ENCODE data around the gene OLAH.

The OLAH gene

GRCh38 chr10:15067154-15067553 lies 23.4 kb downstream of the OLAH start:
- DNase-seq (ENCODE audit: low read depth) = no peak
- no peak overlapping the region for H3K4me3 ChIP-seq (ENCODE audit: low read depth, low read length)
- TF ChIP-seq CTCF (IDR thresholded peaks at IDR 0.05; ENCODE audit: low read depth, low read length) (no peak), POLR2A (IDR thresholded peaks at IDR 0.05; ENCODE audit: extremely low read depth, insufficient read length) (no peak), MYC (IDR thresholded peaks at IDR 0.05; ENCODE audit: low read depth, low read length) (no peak), MAX (IDR thresholded peaks at IDR 0.05; ENCODE audit: low read depth, low read length) (no peak)

- no peak for TF ChIP-seq MYC (IDR thresholded peaks at IDR 0.05; ENCODE audit: low read depth, low read length)
- no peak for DNase-seq (ENCODE audit: low read depth)
- H3K4me3 ChIP-seq (ENCODE audit: low read depth, low read length) = no peak overlapping the region
Measured at GRCh38 chr10:15068802-15069201, 25.1 kb downstream of the OLAH start.

- TF ChIP-seq MYC (IDR thresholded peaks at IDR 0.05; ENCODE audit: low read depth, low read length) (no peak), CTCF (IDR thresholded peaks at IDR 0.05; ENCODE audit: low read depth, low read length) (no peak), POLR2A (IDR thresholded peaks at IDR 0.05; ENCODE audit: extremely low read depth, insufficient read length) (no peak), MAX (IDR thresholded peaks at IDR 0.05; ENCODE audit: low read depth, low read length) (no peak)
- H3K4me3 ChIP-seq (ENCODE audit: low read depth, low read length) = no peak overlapping the region
- no peak for DNase-seq (ENCODE audit: low read depth)
Measured at GRCh38 chr10:15069230-15069629, 25.5 kb downstream of the OLAH start.

GRCh38 chr10:15072358-15072757 lies 28.6 kb downstream of the OLAH start:
- no peak overlapping the region for H3K4me3 ChIP-seq (ENCODE audit: low read depth, low read length)
- no peak for DNase-seq (ENCODE audit: low read depth)

GRCh38 chr10:15075421-15075820 lies 31.7 kb downstream of the OLAH start:
- H3K4me3 ChIP-seq (ENCODE audit: low read depth, low read length) = no peak overlapping the region
- TF ChIP-seq MAX (IDR thresholded peaks at IDR 0.05; ENCODE audit: low read depth, low read length) = no peak
- TF ChIP-seq MYC (IDR thresholded peaks at IDR 0.05; ENCODE audit: low read depth, low read length) = no peak
- TF ChIP-seq POLR2A (IDR thresholded peaks at IDR 0.05; ENCODE audit: extremely low read depth, insufficient read length) = no peak
- no peak for TF ChIP-seq CTCF (IDR thresholded peaks at IDR 0.05; ENCODE audit: low read depth, low read length)
- DNase-seq (ENCODE audit: low read depth) = no peak

More at GRCh38 chr10:15072358-15072757, 28.6 kb downstream of the OLAH start:
- TF ChIP-seq MYC (IDR thresholded peaks at IDR 0.05; ENCODE audit: low read depth, low read length) (no peak), MAX (IDR thresholded peaks at IDR 0.05; ENCODE audit: low read depth, low read length) (no peak), POLR2A (IDR thresholded peaks at IDR 0.05; ENCODE audit: extremely low read depth, insufficient read length) (no peak)

GRCh38 chr10:15083674-15084501 lies 40.1 kb downstream of the OLAH start:
- TF ChIP-seq POLR2A (IDR thresholded peaks at IDR 0.05; ENCODE audit: extremely low read depth, insufficient read length) = no peak
- no peak for TF ChIP-seq CTCF (IDR thresholded peaks at IDR 0.05; ENCODE audit: low read depth, low read length)
- no peak for TF ChIP-seq MYC (IDR thresholded peaks at IDR 0.05; ENCODE audit: low read depth, low read length)
- no peak for TF ChIP-seq MAX (IDR thresholded peaks at IDR 0.05; ENCODE audit: low read depth, low read length)
- DNase-seq (ENCODE audit: low read depth) = no peak
- no peak overlapping the region for H3K4me3 ChIP-seq (ENCODE audit: low read depth, low read length)

Measured in NB4 (cell line).